Measurements from ENCODE around the gene HPCAL1.

DNA sequence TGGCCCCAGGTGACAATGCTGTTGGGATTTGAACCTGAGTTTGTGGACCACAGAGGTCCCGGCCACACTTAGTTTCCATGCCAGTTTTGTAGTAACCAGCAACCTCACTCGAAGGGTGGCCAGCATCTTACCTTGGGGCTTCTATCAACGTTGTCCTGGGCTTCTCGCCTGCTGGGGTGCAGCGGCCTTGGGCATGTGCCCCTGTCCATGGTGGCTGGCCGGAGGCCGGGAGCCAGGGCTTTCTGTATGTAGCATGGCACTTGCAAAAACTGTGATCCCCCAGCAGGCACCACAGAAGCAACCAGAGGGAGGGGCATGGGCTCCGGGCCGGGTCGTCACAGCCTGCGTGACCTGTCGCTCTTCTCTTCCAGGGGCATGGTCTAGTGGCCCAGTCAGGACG, 93.8 kb downstream of the HPCAL1 start:
- TF ChIP-seq, protein P1, sequence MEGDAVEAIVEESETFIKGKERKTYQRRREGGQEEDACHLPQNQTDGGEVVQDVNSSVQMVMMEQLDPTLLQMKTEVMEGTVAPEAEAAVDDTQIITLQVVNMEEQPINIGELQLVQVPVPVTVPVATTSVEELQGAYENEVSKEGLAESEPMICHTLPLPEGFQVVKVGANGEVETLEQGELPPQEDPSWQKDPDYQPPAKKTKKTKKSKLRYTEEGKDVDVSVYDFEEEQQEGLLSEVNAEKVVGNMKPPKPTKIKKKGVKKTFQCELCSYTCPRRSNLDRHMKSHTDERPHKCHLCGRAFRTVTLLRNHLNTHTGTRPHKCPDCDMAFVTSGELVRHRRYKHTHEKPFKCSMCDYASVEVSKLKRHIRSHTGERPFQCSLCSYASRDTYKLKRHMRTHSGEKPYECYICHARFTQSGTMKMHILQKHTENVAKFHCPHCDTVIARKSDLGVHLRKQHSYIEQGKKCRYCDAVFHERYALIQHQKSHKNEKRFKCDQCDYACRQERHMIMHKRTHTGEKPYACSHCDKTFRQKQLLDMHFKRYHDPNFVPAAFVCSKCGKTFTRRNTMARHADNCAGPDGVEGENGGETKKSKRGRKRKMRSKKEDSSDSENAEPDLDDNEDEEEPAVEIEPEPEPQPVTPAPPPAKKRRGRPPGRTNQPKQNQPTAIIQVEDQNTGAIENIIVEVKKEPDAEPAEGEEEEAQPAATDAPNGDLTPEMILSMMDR (conservative IDR thresholded peaks at IDR 0.05; ENCODE audit: low read depth, low read length), result no peak
- TF ChIP-seq EZH2 (IDR thresholded peaks at IDR 0.05; ENCODE audit: low read length, unreplicated experiment) (no peak), EZH2phosphoT487 (IDR thresholded peaks at IDR 0.05; ENCODE audit: borderline replicate concordance, low read length) (no peak)
